HG02981 (cell line): ENCODE measurements around the gene CD209.

Experiments used
- ATAC-seq: cut with Tn5 transposase; IDR thresholded peaks from one replicate; pipeline ENCODE4 v1.9.1; 2021; ENCODE audit warnings: mild to moderate bottlenecking, moderate library complexity; ENCODE audit not compliant: unreplicated experiment

CD209 gene

GRCh38 chr19:7709932-7710460 lies 37.3 kb downstream of the CD209 start:
- ATAC-seq = no peak

- no peak for ATAC-seq
These were observed 40.3 kb downstream of the CD209 start for GRCh38 chr19:7706955-7707456.

DNA sequence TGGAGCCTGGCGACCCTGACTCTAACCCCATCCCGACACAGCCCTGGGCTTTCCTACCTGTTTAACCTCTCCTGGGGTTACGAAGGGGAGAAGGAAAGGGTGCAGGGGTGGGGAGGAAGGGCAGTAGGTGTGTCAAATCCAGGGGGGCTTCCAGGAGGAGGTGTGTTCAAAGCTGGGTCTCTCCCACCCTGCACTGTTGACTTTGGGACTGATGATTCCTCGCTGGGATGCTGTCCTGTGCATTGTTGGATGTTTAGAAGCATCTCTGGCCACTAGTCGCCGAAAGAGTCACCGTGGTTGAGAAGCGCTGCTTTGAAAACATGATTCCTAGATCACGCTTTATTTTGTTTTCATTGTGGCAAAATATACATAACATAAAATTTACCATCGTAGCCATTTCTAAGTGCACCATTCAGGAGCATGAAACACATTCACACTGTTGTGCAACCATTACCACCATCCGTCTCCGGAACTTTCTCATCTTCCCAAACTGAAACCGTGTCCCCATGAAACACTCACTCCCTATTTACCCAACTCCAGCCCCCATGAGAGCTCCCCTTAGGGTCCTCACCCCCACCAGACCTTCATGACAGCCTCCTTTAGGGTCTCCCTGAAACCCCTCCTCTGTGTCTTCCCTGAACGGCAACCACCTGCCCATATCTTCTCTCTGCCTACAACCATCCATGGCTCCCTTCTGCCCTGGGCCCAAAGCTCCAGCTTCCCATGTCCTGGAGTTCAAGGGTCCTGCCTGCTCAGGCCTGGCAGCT lies 41.0 kb downstream of the CD209 start:
- ATAC-seq = no peak

GRCh38 chr19:7705387-7706187 lies 41.7 kb downstream of the CD209 start:
- no peak for ATAC-seq

GRCh38 chr19:7704280-7705060 lies 42.9 kb downstream of the CD209 start:
- ATAC-seq = no peak

DNA sequence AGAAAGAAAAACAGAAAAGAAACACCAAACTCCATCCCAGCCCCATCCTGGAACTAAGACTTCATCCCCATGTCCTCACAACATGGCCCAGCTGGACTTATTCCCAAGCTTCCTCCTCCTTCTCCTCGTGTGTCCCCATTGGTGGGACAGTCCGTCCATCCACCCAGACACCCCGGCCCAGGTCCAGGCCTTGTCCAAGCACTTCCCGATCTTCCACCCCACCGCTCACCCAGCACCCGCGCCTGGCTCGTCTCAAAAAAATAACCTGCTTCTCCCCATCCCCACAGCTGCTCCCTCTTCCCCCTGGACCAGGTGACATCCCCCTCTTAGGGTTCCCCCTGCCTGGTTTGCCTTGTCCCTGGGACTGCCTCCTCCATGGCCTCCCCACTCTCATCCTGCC lies 44.0 kb downstream of the CD209 start:
- no peak for ATAC-seq

DNA sequence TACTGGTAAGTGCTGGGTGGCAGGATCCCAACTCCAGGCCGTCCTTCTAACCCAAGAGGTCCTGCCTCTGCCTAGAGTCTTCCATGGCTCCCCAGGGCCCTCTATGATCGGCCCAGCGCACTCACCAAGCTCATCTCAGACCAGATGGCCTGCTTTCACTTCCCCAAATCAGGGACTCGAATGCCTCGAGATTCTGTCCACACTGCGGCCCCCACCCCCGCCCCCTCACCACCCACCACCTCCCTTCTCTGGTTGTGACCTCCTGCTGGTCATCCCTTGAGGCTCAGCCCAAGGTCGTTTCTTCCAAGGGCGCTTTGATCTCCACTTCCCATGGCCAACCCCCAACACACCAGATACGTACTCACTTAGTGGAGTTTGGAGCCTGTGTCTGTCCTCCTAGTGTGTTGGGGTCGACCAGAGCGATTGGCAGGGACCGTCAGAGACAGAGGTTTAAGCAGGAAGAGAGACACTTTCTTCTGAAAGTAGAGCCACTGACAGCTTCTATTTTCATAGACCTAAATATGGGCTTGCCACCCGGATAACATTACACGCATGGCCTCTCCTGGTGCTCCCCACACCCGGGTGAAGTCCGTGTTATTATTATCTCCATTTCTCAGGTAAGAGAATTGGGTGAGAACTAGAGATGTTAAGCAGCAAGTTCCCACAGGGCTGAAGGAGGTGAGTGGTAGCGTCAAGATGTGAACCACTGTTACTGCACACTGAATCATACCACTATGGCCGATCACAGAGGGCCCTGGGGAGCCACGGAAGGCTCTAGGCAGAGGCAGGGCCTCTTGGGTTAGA lies 45.5 kb downstream of the CD209 start, which contains the start of gene FCER2:
TSS of gene FCER2 (minus strand) at position 478 of the 804 bp plus-strand sequence. CDS start 2,371 bp downstream, outside the sequence.
- ATAC-seq = peak; percentile 41

DNA sequence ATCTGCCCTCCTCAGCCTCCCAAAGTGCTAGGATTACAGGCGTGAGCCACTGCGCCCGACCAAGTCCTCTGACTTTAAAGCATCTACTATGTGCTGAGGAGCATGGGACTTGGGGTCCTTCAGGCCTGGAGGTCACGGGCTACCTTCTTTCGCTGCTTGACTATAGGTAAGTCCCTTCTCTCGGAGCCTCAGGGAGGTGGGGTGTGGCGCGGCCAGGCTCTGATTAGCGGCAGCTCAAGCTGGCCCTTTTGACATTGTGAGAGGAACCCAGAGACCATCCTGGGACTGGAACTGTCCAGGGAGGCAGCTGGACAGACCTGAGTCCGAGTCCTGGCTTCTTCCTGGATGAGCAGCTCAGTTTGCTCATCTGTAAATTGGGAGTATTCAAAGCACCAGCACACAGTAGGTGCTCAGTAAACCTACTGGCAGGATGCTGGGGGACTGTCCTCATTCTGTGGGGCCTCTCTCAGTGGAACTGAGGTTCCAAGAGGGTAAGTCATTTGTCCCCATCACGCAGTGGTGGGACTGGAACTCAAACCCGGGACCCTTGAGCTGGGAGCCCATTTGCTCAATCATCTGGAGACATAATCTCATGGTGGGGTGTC lies 46.2 kb downstream of the CD209 start:
- no peak for ATAC-seq

- ATAC-seq = no peak
These were observed 47.6 kb downstream of the CD209 start for GRCh38 chr19:7699417-7700401.

- no peak for ATAC-seq
These were observed 48.3 kb downstream of the CD209 start for GRCh38 chr19:7699003-7699402.

DNA sequence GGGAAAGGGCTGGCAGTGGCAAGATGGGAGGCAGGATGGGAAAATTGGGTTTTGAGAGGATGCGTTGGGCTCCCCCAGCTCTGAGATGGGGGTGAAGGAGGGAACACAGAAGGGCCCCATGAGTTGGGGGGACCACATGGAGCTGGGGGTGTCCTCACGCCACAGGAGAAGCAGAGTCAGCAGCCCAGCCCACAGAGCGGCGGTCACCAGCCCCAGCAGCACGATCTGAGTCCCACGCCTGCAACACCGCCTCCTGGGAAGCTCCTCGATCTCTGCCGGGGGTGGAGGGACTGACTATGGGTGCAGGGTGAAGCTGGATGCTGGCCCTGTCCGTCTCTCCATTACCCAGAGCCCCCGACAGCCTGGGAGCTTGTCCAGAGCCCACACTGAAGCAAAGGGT lies 48.8 kb downstream of the CD209 start:
- ATAC-seq = no peak

DNA sequence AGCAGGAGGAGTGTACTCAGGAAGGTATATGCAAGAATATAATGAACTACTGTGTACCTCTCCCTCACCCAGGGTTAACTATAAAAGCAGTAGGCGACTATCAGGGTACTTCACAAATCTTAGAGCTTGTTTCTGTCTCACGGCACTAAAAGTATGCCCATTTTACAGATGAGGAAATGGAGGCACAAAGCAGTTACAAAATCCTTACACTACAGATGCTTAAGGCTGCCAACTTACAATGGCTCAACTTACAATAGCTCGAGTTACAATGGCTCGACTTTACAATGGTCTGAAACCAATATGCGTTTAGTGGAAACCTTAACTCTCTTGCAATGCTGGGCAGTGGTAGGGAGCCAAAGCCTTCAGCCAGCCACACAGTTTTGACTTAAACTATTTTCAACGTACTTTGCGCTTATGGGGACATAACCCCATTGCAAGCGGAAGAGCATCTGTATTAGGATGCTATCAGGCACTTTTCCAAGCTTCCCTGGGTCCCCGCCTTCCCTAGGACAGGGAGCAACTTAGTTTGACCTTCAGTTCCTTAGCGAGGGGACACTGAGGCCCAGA lies 49.5 kb downstream of the CD209 start:
- ATAC-seq = no peak

- ATAC-seq = no peak
These were observed 52.8 kb downstream of the CD209 start for GRCh38 chr19:7694499-7694898.

- ATAC-seq = no peak
These were observed 54.8 kb downstream of the CD209 start for GRCh38 chr19:7692417-7693088.

- no peak for ATAC-seq
These were observed 55.8 kb downstream of the CD209 start for GRCh38 chr19:7691497-7691896.

DNA sequence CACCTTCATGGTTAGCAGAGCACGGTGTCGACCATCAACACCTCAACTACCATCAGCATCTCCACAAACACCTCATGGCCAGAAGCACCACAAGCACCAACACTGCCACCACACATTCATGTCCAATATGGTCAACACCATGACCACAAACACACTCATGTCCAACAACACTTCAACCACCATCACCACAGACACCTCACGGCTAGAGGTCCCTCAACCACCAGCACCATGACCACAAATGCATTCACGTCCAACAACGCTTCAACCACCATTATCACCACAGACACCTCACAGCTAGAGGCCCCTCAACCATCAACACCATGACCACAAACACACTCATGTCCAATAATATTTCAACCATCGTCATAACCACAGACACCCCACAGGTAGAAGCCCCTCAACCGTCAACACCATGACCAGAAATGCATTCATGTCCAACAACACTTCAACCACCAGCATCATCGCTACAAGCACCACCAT lies 56.5 kb downstream of the CD209 start:
- no peak for ATAC-seq
